GM23248 (cell line): ENCODE data around the gene SMARCAL1. TPM values are rescaled to one million over a fixed set of nuclear protein-coding genes. Genes with fewer than 3 reads are reported as not detected.

Experiments
- DNase-seq: peaks from one replicate; pipeline ENCODE4 v3.0.0-alpha.2; 2015
- H2AFZ ChIP-seq: fragments of 200-600 bp; sonication (generic); 2 replicates; pipeline ENCODE4 v1.6.1; 2016; ENCODE audit warnings: antibody characterized with exemption
- H3F3A ChIP-seq: fragments of 200-600 bp; sonication (generic); 2 replicates; pipeline ENCODE4 v1.6.1; 2016; ENCODE audit warnings: mild to moderate bottlenecking, antibody characterized with exemption, mixed run types; ENCODE audit not compliant: insufficient read depth
- H3K27ac ChIP-seq: fragments of 200-600 bp; sonication (generic); 2 replicates; pipeline ENCODE4 v1.5.1; 2016; ENCODE audit warnings: mild to moderate bottlenecking
- H3K27me3 ChIP-seq: fragments of 200-600 bp; sonication (generic); replicated peaks from 2 replicates; pipeline ENCODE4 v1.6.1; 2016; ENCODE audit warnings: mild to moderate bottlenecking; ENCODE audit not compliant: insufficient read depth
- H3K36me3 ChIP-seq: fragments of 200-600 bp; sonication (generic); 2 replicates; pipeline ENCODE4 v1.6.1; 2016; ENCODE audit warnings: low read depth, mild to moderate bottlenecking
- H3K4me1 ChIP-seq: fragments of 200-600 bp; sonication (generic); 2 replicates; pipeline ENCODE4 v1.6.1; 2016; ENCODE audit warnings: mild to moderate bottlenecking; ENCODE audit not compliant: insufficient read depth
- H3K4me2 ChIP-seq: fragments of 200-600 bp; sonication (generic); one replicate; pipeline ENCODE4 v1.6.1; 2016; ENCODE audit warnings: mild to moderate bottlenecking; ENCODE audit not compliant: unreplicated experiment
- H3K4me3 ChIP-seq: fragments of 200-600 bp; sonication (generic); 2 replicates; pipeline ENCODE4 v1.5.1; 2016; ENCODE audit warnings: mild to moderate bottlenecking
- H3K79me2 ChIP-seq: fragments of 200-600 bp; sonication (generic); 2 replicates; pipeline ENCODE4 v1.6.1; 2016; ENCODE audit warnings: mild to moderate bottlenecking; ENCODE audit not compliant: insufficient read depth
- H3K9ac ChIP-seq: fragments of 200-600 bp; sonication (generic); 2 replicates; pipeline ENCODE4 v1.6.1; 2016; ENCODE audit warnings: mild to moderate bottlenecking
- H3K9me2 ChIP-seq: fragments of 200-600 bp; sonication (generic); 2 replicates; pipeline ENCODE4 v1.6.1; 2016; ENCODE audit warnings: mixed run types, mild to moderate bottlenecking, moderate library complexity; ENCODE audit not compliant: insufficient read depth
- H3K9me3 ChIP-seq: fragments of 200-600 bp; sonication (generic); one replicate; pipeline ENCODE4 v1.6.1; 2017; ENCODE audit warnings: low read depth
- H4K20me1 ChIP-seq: fragments of 200-600 bp; sonication (generic); 2 replicates; pipeline ENCODE4 v1.6.0; 2016; ENCODE audit not compliant: insufficient read depth
- EZH2 ChIP-seq: fragments of 200-600 bp; sonication (generic); IDR thresholded peaks from 2 replicates; pipeline ENCODE4 v1.6.1; 2018; ENCODE audit warnings: antibody characterized with exemption, mild to moderate bottlenecking; ENCODE audit not compliant: insufficient read depth, poor library complexity, severe bottlenecking
- EZH2phosphoT487 ChIP-seq: fragments of 200-600 bp; sonication (generic); IDR thresholded peaks from 2 replicates; pipeline ENCODE4 v1.6.1; 2018; ENCODE audit warnings: antibody characterized with exemption, moderate library complexity, mild to moderate bottlenecking, low read depth; ENCODE audit not compliant: insufficient read depth
- WGBS, 2 experiments: methylation state at CpG; one replicate each; pipeline ENCODE4 v1.1.6; 2015 to 2017; ENCODE audit warnings: low lambda C conversion rate in 2 of 2, low coverage in 1 of 2; ENCODE audit errors: missing lambda C conversion rate in 2 of 2; 5-methylcytosine and 5-hydroxymethylcytosine counted together
- in situ Hi-C: fragments of 300-500 bp; cut with MboI; formaldehyde crosslinking; loops from 2 replicates; pipeline ENCODE4 v1.15.0; 2020
- polyA plus RNA-seq: library from polyadenylated mRNA; unstranded; fragments of >200 nt; fragmentation: Nextera tagmentation; extraction: Ambion mirVana; gene quantifications from 2 replicates; pipeline ENCODE4 v1.2.1, GENCODE V29; 2016
- total RNA-seq: library from RNA; depleted of rRNA; stranded (reverse); fragments of >200 nt; shearing (Covaris generic); gene quantifications from 2 replicates; pipeline ENCODE4 v1.2.3, GENCODE V29; 2014

Gene SMARCAL1
- total and polyA plus RNA-seq, 2 experiments from 2014 or later = 10.9 to 30.5 TPM

DNA sequence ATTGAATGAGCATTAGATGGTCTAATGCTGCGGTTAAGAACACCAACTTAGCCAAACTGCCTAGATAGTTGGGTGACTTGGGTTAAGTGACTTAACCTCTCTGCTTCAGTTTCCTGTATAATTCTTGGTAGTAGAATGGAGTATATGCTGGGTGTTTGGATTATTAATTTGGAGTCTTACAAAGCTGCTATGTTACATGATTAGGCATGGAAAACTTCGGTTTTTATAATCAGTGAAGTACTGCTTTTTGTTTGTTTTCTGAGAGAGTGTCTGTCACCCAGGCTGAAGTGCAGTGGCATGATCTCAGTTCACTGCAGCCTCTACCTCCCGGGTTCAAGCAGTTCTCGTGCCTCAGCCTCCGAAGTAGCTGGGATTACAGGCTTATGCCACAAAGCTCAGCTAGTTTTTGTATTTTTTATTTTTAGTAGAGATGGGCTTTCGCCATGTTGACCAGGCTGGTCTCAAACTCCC lies 90.9 kb downstream of the SMARCAL1 start:
- Histone ChIP-seq H3K9ac (no peak overlapping the region; the same call in 1 of the 2 replicates), H3F3A (peaks cover 92% of the 10 kb centered on the region), H3K27ac (no peak overlapping the region), H3K9me3 (no peaks in the 10 kb centered on the region), H3K4me1 (peaks cover 33% of the 10 kb centered on the region), H3K9me2 (no peaks in the 10 kb centered on the region), H3K27me3 (no peaks in the 10 kb centered on the region), H3K4me2 (no peak overlapping the region), H4K20me1 (0 out of 2 replicates have a peak, but pooled peaks cover 20% of the 10 kb centered on the region), H3K79me2 (peaks cover 59% of the 10 kb centered on the region), H3K36me3 (peaks cover 64% of the 10 kb centered on the region), H2AFZ (no peak overlapping the region), H3K4me3 (no peak overlapping the region)
- 97 to 99% methylated on average over 6 of the region's 6 CpGs for WGBS, 2 experiments
- in situ Hi-C loops = no loop called here
- TF ChIP-seq EZH2 = no peak
- no peak for TF ChIP-seq EZH2phosphoT487
- no peak for DNase-seq

DNA sequence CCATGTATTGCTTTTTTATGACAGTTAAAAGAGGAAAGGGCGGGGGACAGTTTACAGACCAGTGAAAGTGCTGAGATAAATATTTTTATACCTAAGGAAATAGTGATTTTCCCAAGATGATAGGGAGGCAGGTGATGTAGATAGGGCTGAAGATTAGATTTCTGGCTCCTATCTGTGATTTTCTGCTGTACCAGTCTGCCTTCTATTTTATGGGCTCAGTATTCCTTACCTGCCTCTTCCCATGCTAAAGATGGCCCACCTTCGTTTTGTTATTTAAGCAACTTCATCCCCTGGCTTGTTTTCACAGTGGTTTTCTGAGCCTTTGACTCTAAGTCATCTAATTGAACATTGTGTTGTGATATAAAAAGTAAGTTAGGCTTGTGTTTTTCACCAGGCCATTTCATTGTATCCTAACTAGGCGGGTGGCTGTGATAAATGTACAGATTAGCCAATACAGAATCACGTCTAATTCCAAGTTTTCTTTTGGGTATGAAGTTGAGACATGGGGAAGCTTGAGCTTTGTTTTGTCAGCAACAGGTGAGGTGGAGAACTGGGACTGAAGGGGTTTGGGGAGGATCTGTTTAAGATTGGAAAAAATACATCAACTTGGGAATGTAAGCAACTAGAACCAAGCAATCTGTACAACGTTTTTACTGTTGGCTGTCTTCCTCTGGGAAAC lies 91.6 kb downstream of the SMARCAL1 start:
- Histone ChIP-seq H3K4me3 (no peak overlapping the region), H3K27me3 (no peaks in the 10 kb centered on the region), H2AFZ (no peak overlapping the region), H3K9me2 (no peaks in the 10 kb centered on the region), H3K79me2 (peaks cover 55% of the 10 kb centered on the region), H3K36me3 (peaks cover 64% of the 10 kb centered on the region), H3F3A (peaks cover 96% of the 10 kb centered on the region), H3K27ac (peak overlapping the region; percentile 13; the same call in 1 of the 2 replicates), H3K4me1 (peaks cover 33% of the 10 kb centered on the region), H4K20me1 (0 out of 2 replicates have a peak, but pooled peaks cover 20% of the 10 kb centered on the region), H3K4me2 (no peak overlapping the region), H3K9ac (no peak overlapping the region), H3K9me3 (no peaks in the 10 kb centered on the region)
- in situ Hi-C loops = no loop called here
- WGBS, 2 experiments = 52 to 56% methylated on average over 5 of the region's 5 CpGs
- no peak for DNase-seq
- no peak for TF ChIP-seq EZH2
- TF ChIP-seq EZH2phosphoT487 = no peak

- DNase-seq = no peak
- 0 out of 2 replicates have a peak, but pooled peaks cover 20% of the 10 kb centered on the region for H4K20me1 ChIP-seq
- no peaks in the 10 kb centered on the region for H3K9me2 ChIP-seq
- H3K27me3 ChIP-seq = no peaks in the 10 kb centered on the region
- in situ Hi-C loops = no loop called here
- peaks cover 98% of the 10 kb centered on the region for H3F3A ChIP-seq
- no peak overlapping the region for H3K9ac ChIP-seq
- no peak overlapping the region for H3K4me2 ChIP-seq
- no peak for TF ChIP-seq EZH2phosphoT487
- no peak for TF ChIP-seq EZH2
- no peak overlapping the region for H3K4me3 ChIP-seq
- H3K36me3 ChIP-seq = peaks cover 64% of the 10 kb centered on the region
- WGBS, 2 experiments = 88 to 96% methylated on average over 1 of the region's 1 CpG
- H2AFZ ChIP-seq = no peak overlapping the region
- H3K27ac ChIP-seq = peak overlapping the region; percentile 13; the same call in 1 of the 2 replicates
- peaks cover 33% of the 10 kb centered on the region for H3K4me1 ChIP-seq
- H3K9me3 ChIP-seq = no peaks in the 10 kb centered on the region
- H3K79me2 ChIP-seq = peaks cover 50% of the 10 kb centered on the region
These were observed 92.1 kb downstream of the SMARCAL1 start for GRCh38 chr2:216504376-216504762.

GRCh38 chr2:216505133-216506106 lies 93.1 kb downstream of the SMARCAL1 start:
- Histone ChIP-seq H3K79me2 (peaks cover 39% of the 10 kb centered on the region), H3K4me1 (peaks cover 27% of the 10 kb centered on the region), H3K9me3 (no peaks in the 10 kb centered on the region), H2AFZ (no peak overlapping the region), H3K36me3 (peaks cover 53% of the 10 kb centered on the region), H3K4me3 (no peak overlapping the region), H4K20me1 (0 out of 2 replicates have a peak, but pooled peaks cover 12% of the 10 kb centered on the region), H3K27me3 (no peaks in the 10 kb centered on the region), H3K27ac (no peak overlapping the region), H3K9ac (no peak overlapping the region), H3K9me2 (no peaks in the 10 kb centered on the region), H3K4me2 (no peak overlapping the region), H3F3A (peaks cover 95% of the 10 kb centered on the region)
- DNase-seq = no peak
- in situ Hi-C loops = no loop called here
- TF ChIP-seq EZH2phosphoT487 (no peak), EZH2 (no peak)
- WGBS, 2 experiments = 96% methylated on average over 15 of the region's 15 CpGs
